ENCODE data around the gene SLC44A2.

The SLC44A2 gene

DNA sequence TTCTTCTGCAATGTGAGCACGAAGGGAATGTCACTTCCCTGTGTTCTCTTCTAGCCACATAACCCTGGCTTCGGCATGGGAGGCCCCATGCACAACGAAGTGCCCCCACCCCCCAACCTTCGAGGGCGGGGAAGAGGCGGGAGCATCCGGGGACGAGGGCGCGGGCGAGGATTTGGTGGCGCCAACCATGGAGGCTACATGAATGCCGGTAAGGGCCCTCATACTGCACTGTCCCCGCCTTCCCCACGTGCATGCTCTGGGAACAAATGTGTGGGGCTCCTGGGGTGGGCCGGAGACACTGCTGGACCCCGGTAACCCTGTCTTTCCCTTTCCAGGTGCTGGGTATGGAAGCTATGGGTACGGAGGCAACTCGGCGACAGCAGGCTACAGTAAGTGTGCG, 58.2 kb downstream of the SLC44A2 start:
- no peak for DNase-seq

DNA sequence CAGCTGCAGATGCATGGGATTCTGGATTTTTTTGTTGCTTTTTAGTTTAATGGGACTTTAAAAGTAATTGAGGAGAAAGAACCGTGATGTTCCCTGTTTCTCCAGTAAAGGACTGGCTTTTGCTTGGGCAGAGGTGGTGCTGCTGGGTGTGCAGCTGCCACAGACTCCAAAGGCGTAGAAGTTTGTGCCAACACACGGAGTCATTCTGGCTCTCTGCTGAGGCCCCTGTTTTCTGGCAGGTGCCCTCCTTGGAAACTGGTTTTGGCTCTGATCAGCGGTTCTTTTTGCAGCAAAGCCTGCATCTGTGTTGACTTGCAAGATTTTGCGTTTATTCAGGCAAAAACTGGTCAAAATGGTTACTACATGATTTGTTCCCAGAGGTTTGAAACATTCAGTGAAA, 59.9 kb downstream of the SLC44A2 start:
- no peak for DNase-seq

DNA sequence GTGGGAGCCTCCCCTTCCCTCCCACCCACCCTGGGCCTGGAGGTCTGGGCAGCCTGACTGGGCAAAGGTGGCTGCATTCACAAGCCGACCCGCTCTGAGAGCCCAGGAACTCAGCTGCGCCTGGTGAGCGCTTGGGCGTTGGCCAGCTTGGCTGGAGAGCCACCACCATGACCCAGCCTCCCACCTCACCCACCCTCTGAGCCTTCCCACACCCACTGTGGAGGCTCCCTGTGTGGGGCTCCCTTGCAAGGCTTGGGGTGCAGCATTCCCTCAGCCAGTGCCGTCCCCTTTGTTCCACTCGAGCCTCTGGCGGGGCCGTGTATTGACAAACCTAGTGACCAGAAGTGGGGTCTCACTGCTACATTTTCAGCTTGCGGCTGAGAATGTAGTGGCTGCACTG, 60.8 kb downstream of the SLC44A2 start:
- DNase-seq = no peak

DNA sequence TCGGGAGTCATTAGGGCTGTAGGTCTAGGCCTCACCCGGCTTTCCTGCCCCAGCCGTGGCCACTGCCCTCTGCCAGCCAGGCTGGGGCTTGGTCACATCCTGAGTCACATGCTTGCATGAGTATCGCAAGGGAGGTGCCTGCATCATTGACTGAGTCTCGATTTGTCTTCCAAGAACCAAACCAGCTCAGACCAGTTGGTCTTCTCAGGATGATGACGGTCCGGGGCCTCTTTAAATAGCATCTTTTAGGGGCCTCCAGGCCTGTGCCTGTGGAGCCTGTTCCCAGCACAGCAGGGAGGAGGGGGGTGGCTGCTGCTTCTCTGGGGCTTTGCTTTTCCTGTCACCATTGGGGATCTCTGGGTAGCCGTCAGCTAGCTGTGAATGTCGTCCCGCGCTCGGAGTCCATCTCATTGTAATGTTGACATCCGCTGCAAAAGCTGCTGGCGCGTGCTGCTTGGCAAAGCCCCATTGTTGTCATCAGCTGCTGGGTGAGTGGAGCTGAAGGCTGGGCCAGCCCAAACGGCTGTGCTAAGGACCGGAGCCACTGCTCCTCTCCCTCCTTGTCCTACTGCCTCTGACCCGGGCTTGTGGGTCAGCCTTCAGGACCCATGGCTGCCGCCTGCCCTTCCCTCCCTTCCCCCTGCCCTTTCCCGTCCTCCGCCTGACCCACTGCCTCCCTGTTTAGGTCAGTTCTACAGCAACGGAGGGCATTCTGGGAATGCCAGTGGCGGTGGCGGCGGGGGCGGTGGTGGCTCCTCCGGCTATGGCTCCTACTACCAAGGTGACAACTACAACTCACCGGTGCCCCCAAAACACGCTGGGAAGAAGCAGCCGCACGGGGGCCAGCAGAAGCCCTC, 61.5 kb downstream of the SLC44A2 start:
- no peak for DNase-seq

DNA sequence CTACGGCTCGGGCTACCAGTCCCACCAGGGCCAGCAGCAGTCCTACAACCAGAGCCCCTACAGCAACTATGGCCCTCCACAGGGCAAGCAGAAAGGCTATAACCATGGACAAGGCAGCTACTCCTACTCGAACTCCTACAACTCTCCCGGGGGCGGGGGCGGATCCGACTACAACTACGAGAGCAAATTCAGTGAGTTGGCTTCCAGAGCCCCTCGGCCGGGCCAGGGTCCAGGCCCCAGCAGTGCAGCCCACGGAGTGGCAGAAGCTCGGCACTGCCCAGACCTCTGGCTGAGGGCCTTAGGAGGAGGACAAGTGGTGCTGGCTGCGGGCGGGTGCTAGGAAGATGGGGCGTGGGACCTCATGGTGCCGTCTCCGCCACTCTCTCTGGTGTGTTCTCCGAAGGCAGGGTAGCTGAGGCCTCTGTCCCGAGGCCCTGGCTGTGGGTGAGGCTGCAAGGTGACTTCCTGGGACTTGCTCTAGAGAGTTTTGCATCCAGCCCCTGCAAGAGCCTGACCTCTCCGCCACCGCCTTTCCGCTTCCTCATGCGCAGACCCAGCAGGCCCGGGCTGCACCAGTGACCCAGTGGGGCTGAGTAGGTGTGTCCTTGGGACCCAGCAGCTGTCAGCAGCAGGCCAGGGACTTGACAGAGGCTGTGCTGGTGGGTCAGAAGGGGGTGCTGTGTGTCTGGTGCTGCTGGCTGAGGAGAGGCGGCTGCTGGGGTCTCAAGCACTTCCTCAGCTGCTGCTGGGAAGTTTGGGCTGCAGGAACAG, 62.4 kb downstream of the SLC44A2 start:
- DNase-seq = no peak

DNA sequence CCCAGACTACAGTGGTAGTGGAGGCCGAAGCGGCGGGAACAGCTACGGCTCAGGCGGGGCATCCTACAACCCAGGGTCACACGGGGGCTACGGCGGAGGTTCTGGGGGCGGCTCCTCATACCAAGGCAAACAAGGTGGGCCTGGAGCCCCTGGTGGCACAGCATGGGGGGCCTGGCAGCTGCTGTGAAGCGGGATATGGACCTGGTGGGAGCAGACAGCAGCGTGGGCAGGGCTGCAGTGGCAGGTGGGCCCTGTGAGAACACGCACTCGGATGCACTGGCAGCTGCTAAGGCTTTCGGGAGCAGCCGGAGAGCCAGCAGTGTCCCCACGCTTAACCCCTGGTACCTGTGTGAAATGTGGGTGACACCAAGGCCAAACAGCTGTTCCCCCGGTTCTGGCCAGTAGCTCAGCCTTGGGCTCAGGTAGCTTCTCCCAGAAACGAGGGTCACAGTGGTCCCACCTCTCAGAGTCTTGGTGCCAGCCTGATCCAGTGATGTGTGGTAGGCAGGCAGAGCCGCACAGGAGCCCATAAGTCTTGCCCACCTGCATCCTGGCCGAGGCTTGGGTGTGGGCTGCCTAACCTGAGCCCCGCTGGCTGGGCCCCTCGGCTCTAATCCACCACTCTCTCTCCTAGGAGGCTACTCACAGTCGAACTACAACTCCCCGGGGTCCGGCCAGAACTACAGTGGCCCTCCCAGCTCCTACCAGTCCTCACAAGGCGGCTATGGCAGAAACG, 63.4 kb downstream of the SLC44A2 start:
- DNase-seq = no peak

DNA sequence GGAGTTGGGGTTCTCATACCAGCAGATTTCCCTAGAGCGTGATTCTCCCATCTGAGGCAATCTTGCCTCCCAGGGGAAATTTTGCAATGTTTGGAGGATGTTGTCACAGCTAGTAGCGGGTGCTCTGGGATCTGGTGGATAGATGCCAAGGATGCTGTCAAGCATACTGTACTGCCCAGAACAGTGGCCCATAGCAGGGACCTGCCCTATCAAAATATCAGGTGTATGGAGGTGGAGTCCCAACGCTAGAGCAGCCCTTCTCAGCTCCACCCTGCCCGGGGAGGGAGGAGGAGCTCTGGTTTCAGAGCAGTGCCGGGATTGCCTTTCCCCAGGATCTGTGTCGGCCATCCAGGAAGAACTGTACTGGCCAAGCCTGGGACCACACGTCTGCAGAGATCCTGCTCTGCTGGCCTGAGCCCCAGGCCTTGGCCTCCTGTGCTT, 65.0 kb downstream of the SLC44A2 start:
- DNase-seq = no peak

DNA sequence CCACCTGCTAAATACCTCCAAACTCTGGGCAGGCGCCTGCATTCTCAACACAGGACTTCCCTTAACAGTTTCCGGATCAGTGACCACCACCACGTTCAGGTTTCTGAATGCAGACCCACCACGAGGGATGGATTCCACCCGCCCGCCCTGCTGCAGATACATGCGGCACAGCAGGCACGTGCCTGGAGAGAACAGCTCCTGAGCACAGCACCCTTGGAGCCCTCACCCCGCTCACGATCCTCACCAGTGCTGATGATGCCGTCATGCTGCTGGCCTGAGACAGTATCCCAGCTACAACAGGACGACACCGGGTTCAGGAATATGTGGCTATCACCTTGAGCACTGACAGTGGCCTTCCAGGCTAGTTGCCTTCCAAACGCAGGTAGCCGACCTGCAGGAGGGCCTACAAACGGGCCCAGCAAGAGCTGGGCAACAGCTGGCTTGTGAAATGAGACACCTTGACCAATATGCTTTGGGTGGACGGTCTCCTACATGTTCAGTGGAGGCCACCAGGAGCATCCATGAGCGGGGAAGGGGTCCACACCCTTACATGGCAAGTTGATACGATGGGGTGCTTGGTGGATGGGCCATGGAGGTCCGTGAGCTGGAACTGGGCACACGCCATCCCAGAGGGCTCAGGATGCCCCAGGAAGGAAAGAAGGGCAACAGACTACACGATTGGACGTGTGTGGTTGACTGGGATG, 66.0 kb downstream of the SLC44A2 start:
- DNase-seq = no peak

DNA sequence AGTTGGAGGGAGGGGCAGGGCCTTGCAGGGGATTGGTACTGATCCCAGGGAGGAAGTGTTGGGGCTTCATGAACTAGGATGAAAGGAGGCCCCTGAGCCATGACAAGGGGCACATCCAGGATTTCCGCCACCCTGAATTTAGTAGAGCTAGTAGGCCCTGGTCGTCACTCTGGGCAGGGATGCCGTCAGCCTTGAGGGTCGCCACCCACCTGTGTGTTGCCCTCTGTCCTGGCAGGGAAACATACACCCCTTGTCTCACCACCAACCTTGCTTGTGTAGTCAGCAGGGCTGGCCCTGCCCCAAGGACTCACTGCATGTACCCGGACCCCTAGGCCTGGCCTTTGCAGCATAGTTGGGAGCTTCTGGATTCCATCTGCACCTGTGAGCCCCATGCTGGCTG, 66.5 kb downstream of the SLC44A2 start:
- DNase-seq = no peak

DNA sequence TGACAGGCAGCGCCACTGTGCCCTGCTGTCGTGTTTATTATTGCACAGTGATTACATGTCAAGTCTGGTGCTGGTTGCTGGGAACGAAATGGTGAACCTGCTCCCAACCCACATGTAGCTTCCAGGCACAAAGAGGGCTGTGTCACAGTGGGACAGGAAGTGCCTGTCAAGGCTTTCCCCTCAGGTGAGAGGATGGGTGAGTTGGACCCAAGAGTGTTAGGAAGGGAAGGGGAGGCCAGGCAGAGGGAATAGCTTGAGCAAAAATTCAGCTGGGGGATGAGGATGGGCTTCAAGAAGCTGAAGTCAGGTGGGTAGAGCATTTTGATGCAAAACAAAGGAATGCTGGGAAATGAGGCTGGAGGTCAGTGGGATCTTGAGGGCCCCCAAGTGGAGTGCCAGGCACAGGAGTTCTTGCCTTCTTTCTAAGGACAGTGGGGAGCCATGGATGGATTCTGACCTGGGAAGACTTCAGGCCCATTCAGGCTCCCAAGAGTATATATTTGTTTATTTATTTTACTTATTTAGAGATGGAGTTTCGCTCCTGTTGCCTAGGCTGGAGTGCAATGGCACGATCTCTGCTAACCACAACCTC, 67.4 kb downstream of the SLC44A2 start:
- no peak for DNase-seq
